ENCODE data around the gene GPR183.

- no peak for TF ChIP-seq POLR2AphosphoS5 (IDR thresholded peaks at IDR 0.05; ENCODE audit: insufficient read depth in 1 of 2, low read depth in 1 of 2)
- no peak for TF ChIP-seq CTCF (IDR thresholded peaks at IDR 0.05)
These were observed 21.6 kb downstream of the GPR183 start for GRCh38 chr13:99285432-99286182.

Data from vagina (tissue), 2 donors.